SU-DHL-6 (cell line): ENCODE results near the gene TAF11.
"Not testable (repeated sequence)": the region's sequence is repeated elsewhere in the genome, so short reads cannot be mapped to it uniquely, and the experiment has no call there.

Source experiments
- H2AFZ ChIP-seq: fragments of 200-600 bp; sonication (generic); 2 replicates; pipeline ENCODE4 v1.6.1; 2014; ENCODE audit warnings: low read depth, mild to moderate bottlenecking, moderate library complexity, mixed read lengths, antibody characterized with exemption, low read length; ENCODE audit not compliant: severe bottlenecking
- H3F3A ChIP-seq: fragments of 200-600 bp; shearing (Covaris generic); 2 replicates; pipeline ENCODE4 v1.6.0; 2016; ENCODE audit warnings: antibody characterized with exemption, mild to moderate bottlenecking; ENCODE audit not compliant: insufficient read depth
- H3K27ac ChIP-seq: fragments of 200-600 bp; sonication (generic); 2 replicates; pipeline ENCODE4 v1.5.1; 2016; ENCODE audit warnings: low read depth, mild to moderate bottlenecking, low read length, moderate library complexity, mixed read lengths
- H3K27me3 ChIP-seq: fragments of 200-600 bp; sonication (generic), shearing (Covaris generic); 2 replicates; pipeline ENCODE4 v1.6.0; 2014; ENCODE audit warnings: mild to moderate bottlenecking, low read length
- H3K36me3 ChIP-seq: fragments of 200-600 bp; sonication (generic); 2 replicates; pipeline ENCODE4 v1.6.1; 2014; ENCODE audit warnings: mild to moderate bottlenecking, low read length, mixed read lengths
- H3K4me2 ChIP-seq: fragments of 300-600, 200-600 bp; shearing (Covaris generic), sonication (generic); 2 replicates; pipeline ENCODE4 v1.6.0; 2014; ENCODE audit warnings: low read length, low read depth, mild to moderate bottlenecking; ENCODE audit not compliant: poor library complexity, severe bottlenecking
- H3K4me3 ChIP-seq: fragments of 200-600 bp; sonication (generic); 2 replicates; pipeline ENCODE4 v1.5.1; 2014; ENCODE audit warnings: antibody characterized with exemption, low read length, mild to moderate bottlenecking, mixed read lengths; ENCODE audit not compliant: insufficient read depth, poor library complexity, severe bottlenecking
- H3K79me2 ChIP-seq: fragments of 200-600 bp; sonication (generic); 2 replicates; pipeline ENCODE4 v1.6.1; 2014; ENCODE audit warnings: mild to moderate bottlenecking, low read length, moderate library complexity; ENCODE audit not compliant: insufficient read depth
- H3K9ac ChIP-seq: fragments of 200-600 bp; sonication (generic); 2 replicates; pipeline ENCODE4 v1.7.0; 2014; ENCODE audit warnings: mild to moderate bottlenecking, low read length
- H3K9me2 ChIP-seq: fragments of 200-600 bp; sonication (generic); replicated peaks from 2 replicates; pipeline ENCODE4 v1.6.1; 2014; ENCODE audit warnings: low read length; ENCODE audit not compliant: insufficient read depth
- H3K9me3 ChIP-seq: fragments of 200-600 bp; sonication (generic); 2 replicates; pipeline ENCODE4 v1.6.1; 2014; ENCODE audit warnings: low read length, mixed read lengths; ENCODE audit not compliant: insufficient read depth
- H4K20me1 ChIP-seq: fragments of 200-600 bp; sonication (generic); 2 replicates; pipeline ENCODE4 v1.6.1; 2014; ENCODE audit warnings: low read depth, mild to moderate bottlenecking, antibody characterized with exemption, low read length, moderate library complexity, mixed read lengths
- CTCF ChIP-seq: fragments of 200-600 bp; sonication (generic); IDR thresholded peaks from one replicate; pipeline ENCODE4 v1.5.1; 2017; ENCODE audit warnings: antibody characterized with exemption, mild to moderate bottlenecking, low read length, moderate library complexity; ENCODE audit not compliant: insufficient read depth, poor library complexity, severe bottlenecking
- EZH2phosphoT487 ChIP-seq: fragments of 200-600 bp; sonication (generic), shearing (Covaris generic); conservative IDR thresholded peaks from 2 replicates; pipeline ENCODE4 v1.6.1; 2018; ENCODE audit warnings: mild to moderate bottlenecking, antibody characterized with exemption, low read length, moderate library complexity, mixed read lengths

The TAF11 gene

DNA sequence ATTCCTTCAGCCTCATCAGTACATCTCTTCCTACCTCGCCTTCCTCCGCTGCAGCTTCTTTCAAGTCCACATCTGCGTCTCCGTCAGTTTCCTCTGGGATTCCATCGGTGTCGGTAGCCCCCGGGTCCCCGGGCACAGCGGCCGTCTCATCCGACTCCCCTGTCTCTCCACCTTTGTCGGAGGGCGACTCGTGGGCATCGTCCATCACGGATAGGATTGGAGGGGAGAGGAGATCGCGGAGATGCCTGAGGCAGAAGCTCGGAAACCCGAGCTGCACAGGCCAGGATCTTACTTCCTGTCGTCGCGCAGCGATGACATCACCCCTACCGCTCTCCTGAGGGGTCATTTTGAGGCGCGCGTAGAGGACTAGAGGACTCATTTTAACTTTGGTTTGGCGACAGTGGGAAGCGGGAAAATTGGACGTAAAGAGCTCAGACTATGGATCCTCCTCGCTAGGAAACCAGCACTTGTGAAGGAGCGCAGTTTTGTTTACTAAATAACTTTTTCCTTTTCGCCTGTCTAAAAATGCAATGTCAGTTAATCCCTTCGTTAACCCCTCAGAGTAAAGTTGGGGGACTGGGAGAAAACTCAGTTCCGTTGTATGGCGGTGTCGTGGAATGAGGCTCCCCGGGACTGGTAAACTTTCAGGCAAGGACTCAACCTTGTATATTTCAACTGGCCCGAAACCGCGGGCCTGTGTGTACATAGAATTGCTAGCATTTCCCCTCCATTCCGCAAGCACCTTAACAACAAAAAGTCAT lies at the start of gene TAF11:
Gene TAF11, minus strand, starts transcription at position 290 of the 761 bp plus-strand sequence. Its CDS starts 85 bp downstream, at position 205.
- peak within 1 kb of the TSS; percentile 87 for H2AFZ ChIP-seq
- H3K36me3 ChIP-seq, result peaks cover 7% of the 10 kb centered on the region; the same call in 1 of the 2 replicates
- H3K9me2 ChIP-seq, result no peaks in the 10 kb centered on the region
- H3K9ac ChIP-seq, result peak within 1 kb of the TSS; percentile 86
- peaks cover 61% of the 10 kb centered on the region for H3K79me2 ChIP-seq
- peaks cover 11% of the 10 kb centered on the region; the same call in 1 of the 2 replicates for H4K20me1 ChIP-seq
- peaks cover 22% of the 10 kb centered on the region for H3F3A ChIP-seq
- H3K4me3 ChIP-seq, result peak within 1 kb of the TSS; percentile 90
- H3K27me3 ChIP-seq, result no peaks in the 10 kb centered on the region
- TF ChIP-seq EZH2phosphoT487 (no peak), CTCF (no peak)
- peak within 1 kb of the TSS; percentile 53 for H3K27ac ChIP-seq
- H3K4me2 ChIP-seq, result peak within 1 kb of the TSS; percentile 91
- H3K9me3 ChIP-seq, result no peaks in the 10 kb centered on the region

GRCh38 chr6:34934516-34934915 lies 46.7 kb upstream of the TAF11 start:
- Histone ChIP-seq H3F3A (no peaks in the 10 kb centered on the region), H3K27me3 (no peaks in the 10 kb centered on the region), H3K4me3 (no peak overlapping the region), H2AFZ (no peak overlapping the region), H3K79me2 (no peaks in the 10 kb centered on the region), H3K27ac (no peak overlapping the region), H3K36me3 (no peaks in the 10 kb centered on the region), H3K4me2 (no peak overlapping the region), H3K9me2 (no peaks in the 10 kb centered on the region), H4K20me1 (0 out of 2 replicates have a peak, but pooled peaks cover 9% of the 10 kb centered on the region), H3K9ac (no peak overlapping the region), H3K9me3 (no peaks in the 10 kb centered on the region)
- no peak for TF ChIP-seq CTCF
- no peak for TF ChIP-seq EZH2phosphoT487

DNA sequence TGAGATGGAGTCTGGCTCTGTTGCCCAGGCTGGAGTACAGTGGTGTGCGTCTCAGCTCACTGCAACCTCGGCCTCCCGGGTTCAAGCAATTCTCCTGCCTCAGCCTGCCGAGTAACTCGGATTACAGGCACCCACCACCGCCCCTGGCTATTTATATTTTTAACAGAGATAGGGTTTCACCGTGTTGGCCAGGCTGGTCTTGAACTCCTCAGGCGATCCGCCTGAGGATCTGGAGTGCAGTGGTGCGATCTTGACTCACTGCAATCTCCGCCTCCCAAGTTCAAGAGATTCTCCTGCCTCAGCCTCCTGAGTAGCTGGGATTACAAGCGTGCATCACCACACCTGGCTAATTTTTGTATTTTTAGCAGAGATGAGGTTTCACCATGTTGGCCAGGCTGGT lies 44.4 kb upstream of the TAF11 start:
- H4K20me1 ChIP-seq, result peaks cover 12% of the 10 kb centered on the region
- not testable (repeated sequence) for H3K27ac ChIP-seq, H3K9ac ChIP-seq, H3K27me3 ChIP-seq, H3K4me3 ChIP-seq, H3F3A ChIP-seq, H2AFZ ChIP-seq, H3K79me2 ChIP-seq, H3K9me2 ChIP-seq, H3K4me2 ChIP-seq, H3K36me3 ChIP-seq, H3K9me3 ChIP-seq

DNA sequence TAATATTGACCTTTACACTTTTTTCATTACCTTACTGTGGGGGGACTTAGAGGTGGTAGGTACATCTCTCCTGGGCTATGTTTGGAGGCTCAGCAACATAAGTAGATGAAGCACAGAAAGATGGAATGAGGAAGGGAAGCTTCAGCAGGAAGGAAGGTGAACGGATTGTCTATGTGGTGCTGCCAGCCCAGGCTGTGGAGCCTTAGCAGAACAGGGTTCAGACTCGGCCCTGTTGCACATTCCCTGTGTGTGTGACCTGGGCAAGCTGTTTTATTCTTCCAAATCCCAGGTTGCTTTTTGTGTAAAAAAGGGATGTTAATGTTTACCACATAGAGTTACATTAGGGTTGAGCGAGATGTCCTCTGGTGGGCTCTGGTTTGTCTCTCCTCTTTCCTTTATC lies 42.4 kb upstream of the TAF11 start:
- TF ChIP-seq EZH2phosphoT487 (no peak), CTCF (no peak)
- no peak overlapping the region for H3K9ac ChIP-seq
- H3K9me3 ChIP-seq, result no peaks in the 10 kb centered on the region
- no peaks in the 10 kb centered on the region for H3F3A ChIP-seq
- peaks cover 16% of the 10 kb centered on the region for H4K20me1 ChIP-seq
- H3K4me2 ChIP-seq, result no peak overlapping the region
- no peaks in the 10 kb centered on the region for H3K9me2 ChIP-seq
- H3K27me3 ChIP-seq, result no peaks in the 10 kb centered on the region
- H3K79me2 ChIP-seq, result no peaks in the 10 kb centered on the region
- no peak overlapping the region for H3K4me3 ChIP-seq
- no peak overlapping the region for H2AFZ ChIP-seq
- no peak overlapping the region for H3K27ac ChIP-seq
- no peaks in the 10 kb centered on the region for H3K36me3 ChIP-seq
